Neural cell (in vitro differentiated cells): ENCODE measurements around the gene ARHGEF4. TPM values are rescaled to one million over a fixed set of nuclear protein-coding genes. Genes with fewer than 3 reads are reported as not detected.

Experiments
- H2AFZ ChIP-seq: fragments of 200-600, 300-800 bp; sonication (generic), shearing (Covaris generic); 2 replicates; pipeline ENCODE4 v1.6.0; 2014; ENCODE audit warnings: low read depth, mild to moderate bottlenecking, antibody characterized with exemption, low read length, moderate library complexity
- H3F3A ChIP-seq: fragments of 200-600 bp; shearing (Covaris generic); 2 replicates; pipeline ENCODE4 v1.6.1; 2016; ENCODE audit warnings: mild to moderate bottlenecking, moderate library complexity, mixed read lengths, antibody characterized with exemption, low read length; ENCODE audit not compliant: insufficient read depth, poor library complexity, severe bottlenecking
- H3K27ac ChIP-seq: fragments of 200-600, 300-800 bp; sonication (generic), shearing (Covaris generic); 2 replicates; pipeline ENCODE4 v1.5.1; 2014; ENCODE audit warnings: mild to moderate bottlenecking, low read length, moderate library complexity
- H3K27me3 ChIP-seq: fragments of 300-800, 200-600 bp; sonication (generic), shearing (Covaris generic); 2 replicates; pipeline ENCODE4 v1.6.0; 2014; ENCODE audit warnings: mild to moderate bottlenecking, low read depth, low read length, moderate library complexity; ENCODE audit not compliant: insufficient read depth
- H3K36me3 ChIP-seq: fragments of 300-800, 200-600 bp; sonication (generic), shearing (Covaris generic); 2 replicates; pipeline ENCODE4 v1.5.1; 2014; ENCODE audit warnings: mild to moderate bottlenecking, antibody characterized with exemption, low read length, moderate library complexity; ENCODE audit not compliant: insufficient read depth
- H3K4me2 ChIP-seq: fragments of 300-800, 200-600 bp; sonication (generic), shearing (Covaris generic); 2 replicates; pipeline ENCODE4 v1.6.0; 2014; ENCODE audit warnings: mild to moderate bottlenecking, low read length
- H3K4me3 ChIP-seq: fragments of 300-800, 200-600 bp; sonication (generic), shearing (Covaris generic); 2 replicates; pipeline ENCODE4 v1.5.1; 2014; ENCODE audit warnings: mild to moderate bottlenecking, low read length, moderate library complexity
- H3K79me2 ChIP-seq: fragments of 200-600 bp; shearing (Covaris generic); replicated peaks from 2 replicates; pipeline ENCODE4 v1.6.0; 2014; ENCODE audit warnings: mild to moderate bottlenecking, low read length, moderate library complexity; ENCODE audit not compliant: insufficient read depth
- H3K9ac ChIP-seq: fragments of 300-800, 200-600 bp; sonication (generic), shearing (Covaris generic); 2 replicates; pipeline ENCODE4 v1.6.1; 2016; ENCODE audit warnings: mild to moderate bottlenecking, low read length, mixed read lengths
- H3K9me2 ChIP-seq: fragments of 200-600 bp; shearing (Covaris generic); 2 replicates; pipeline ENCODE4 v1.6.1; 2016; ENCODE audit warnings: mild to moderate bottlenecking, low read length, mixed read lengths; ENCODE audit not compliant: insufficient read depth
- H3K9me3 ChIP-seq: fragments of 200-600, 300-800 bp; sonication (generic), shearing (Covaris generic); 2 replicates; pipeline ENCODE4 v1.6.1; 2016; ENCODE audit warnings: mild to moderate bottlenecking, mixed run types, low read length, moderate library complexity, mixed read lengths
- H4K20me1 ChIP-seq: fragments of 200-600 bp; shearing (Covaris generic); 2 replicates; pipeline ENCODE4 v1.6.1; 2016; ENCODE audit warnings: mild to moderate bottlenecking, mixed run types; ENCODE audit not compliant: insufficient read depth
- CTCF ChIP-seq: fragments of 450-650 bp; IDR thresholded peaks from 2 replicates; pipeline ENCODE4 v1.5.1; 2014; ENCODE audit warnings: antibody characterized with exemption, mild to moderate bottlenecking, moderate library complexity; ENCODE audit not compliant: poor library complexity, severe bottlenecking
- EP300 ChIP-seq: fragments of 450-650 bp; conservative IDR thresholded peaks from 2 replicates; pipeline ENCODE4 v1.6.1; 2014; ENCODE audit warnings: antibody characterized with exemption, mild to moderate bottlenecking, moderate library complexity; ENCODE audit not compliant: poor library complexity, severe bottlenecking
- EZH2 ChIP-seq: fragments of 200-600, 300-800 bp; shearing (Covaris generic), sonication (generic); IDR thresholded peaks from 2 replicates; pipeline ENCODE4 v1.6.1; 2014; ENCODE audit warnings: antibody characterized with exemption, low read length, borderline replicate concordance, mild to moderate bottlenecking; ENCODE audit not compliant: insufficient read depth, poor library complexity, severe bottlenecking
- MXI1 ChIP-seq: fragments of 450-650 bp; conservative IDR thresholded peaks from 2 replicates; pipeline ENCODE4 v1.6.1; 2014; ENCODE audit warnings: antibody characterized with exemption, mild to moderate bottlenecking; ENCODE audit not compliant: poor library complexity, severe bottlenecking
- POLR2AphosphoS5 ChIP-seq: IDR thresholded peaks from 2 replicates; pipeline ENCODE4 v1.6.1; 2012
- RAD21 ChIP-seq: fragments of 450-650 bp; conservative IDR thresholded peaks from 2 replicates; pipeline ENCODE4 v1.6.1; 2014; ENCODE audit warnings: antibody characterized with exemption, mild to moderate bottlenecking, moderate library complexity
- SMC3 ChIP-seq: fragments of 450-650 bp; conservative IDR thresholded peaks from 2 replicates; pipeline ENCODE4 v1.6.1; 2014; ENCODE audit warnings: antibody characterized with exemption, mild to moderate bottlenecking, moderate library complexity; ENCODE audit not compliant: poor library complexity
- TAF1 ChIP-seq: IDR thresholded peaks from 2 replicates; pipeline ENCODE4 v1.6.1; 2012; ENCODE audit warnings: low read depth
- polyA plus RNA-seq: library from polyadenylated mRNA; depleted of rRNA; stranded (reverse); fragments of >200 nt; gene quantifications from 2 replicates; pipeline ENCODE4 v1.2.3, GENCODE V29; 2014
- TF ChIP-seq, protein P1 (sequence below): IDR thresholded peaks from 2 replicates; pipeline ENCODE4 v1.6.1; 2012; ENCODE audit warnings: borderline replicate concordance

Gene ARHGEF4
- polyA plus RNA-seq, 1 donor from 2014 or later, result 45.9 TPM

- Histone ChIP-seq H2AFZ (no peak overlapping the region), H3K9ac (no peak overlapping the region), H3K9me3 (no peaks in the 10 kb centered on the region), H3F3A (no peaks in the 10 kb centered on the region), H3K36me3 (no peaks in the 10 kb centered on the region), H4K20me1 (no peaks in the 10 kb centered on the region), H3K27me3 (no peaks in the 10 kb centered on the region), H3K27ac (no peak overlapping the region), H3K4me3 (no peak overlapping the region), H3K79me2 (no peaks in the 10 kb centered on the region), H3K4me2 (no peak overlapping the region), H3K9me2 (no peaks in the 10 kb centered on the region)
- TF ChIP-seq, protein P1, sequence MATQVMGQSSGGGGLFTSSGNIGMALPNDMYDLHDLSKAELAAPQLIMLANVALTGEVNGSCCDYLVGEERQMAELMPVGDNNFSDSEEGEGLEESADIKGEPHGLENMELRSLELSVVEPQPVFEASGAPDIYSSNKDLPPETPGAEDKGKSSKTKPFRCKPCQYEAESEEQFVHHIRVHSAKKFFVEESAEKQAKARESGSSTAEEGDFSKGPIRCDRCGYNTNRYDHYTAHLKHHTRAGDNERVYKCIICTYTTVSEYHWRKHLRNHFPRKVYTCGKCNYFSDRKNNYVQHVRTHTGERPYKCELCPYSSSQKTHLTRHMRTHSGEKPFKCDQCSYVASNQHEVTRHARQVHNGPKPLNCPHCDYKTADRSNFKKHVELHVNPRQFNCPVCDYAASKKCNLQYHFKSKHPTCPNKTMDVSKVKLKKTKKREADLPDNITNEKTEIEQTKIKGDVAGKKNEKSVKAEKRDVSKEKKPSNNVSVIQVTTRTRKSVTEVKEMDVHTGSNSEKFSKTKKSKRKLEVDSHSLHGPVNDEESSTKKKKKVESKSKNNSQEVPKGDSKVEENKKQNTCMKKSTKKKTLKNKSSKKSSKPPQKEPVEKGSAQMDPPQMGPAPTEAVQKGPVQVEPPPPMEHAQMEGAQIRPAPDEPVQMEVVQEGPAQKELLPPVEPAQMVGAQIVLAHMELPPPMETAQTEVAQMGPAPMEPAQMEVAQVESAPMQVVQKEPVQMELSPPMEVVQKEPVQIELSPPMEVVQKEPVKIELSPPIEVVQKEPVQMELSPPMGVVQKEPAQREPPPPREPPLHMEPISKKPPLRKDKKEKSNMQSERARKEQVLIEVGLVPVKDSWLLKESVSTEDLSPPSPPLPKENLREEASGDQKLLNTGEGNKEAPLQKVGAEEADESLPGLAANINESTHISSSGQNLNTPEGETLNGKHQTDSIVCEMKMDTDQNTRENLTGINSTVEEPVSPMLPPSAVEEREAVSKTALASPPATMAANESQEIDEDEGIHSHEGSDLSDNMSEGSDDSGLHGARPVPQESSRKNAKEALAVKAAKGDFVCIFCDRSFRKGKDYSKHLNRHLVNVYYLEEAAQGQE, result no peak
- TF ChIP-seq EP300, result no peak
- no peak for TF ChIP-seq TAF1
- TF ChIP-seq SMC3, result no peak
- TF ChIP-seq MXI1, result no peak
- no peak for TF ChIP-seq EZH2
- no peak for TF ChIP-seq POLR2AphosphoS5
- no peak for TF ChIP-seq CTCF
- no peak for TF ChIP-seq RAD21
Measured at GRCh38 chr2:130896813-130897212, 60.1 kb downstream of the ARHGEF4 start.

- H3K79me2 ChIP-seq, result no peaks in the 10 kb centered on the region
- no peak for TF ChIP-seq EZH2
- TF ChIP-seq RAD21, result no peak
- no peak for TF ChIP-seq EP300
- TF ChIP-seq CTCF, result no peak
- TF ChIP-seq MXI1, result no peak
- TF ChIP-seq, protein P1, result no peak
- no peak overlapping the region for H3K27ac ChIP-seq
- no peak overlapping the region for H3K9ac ChIP-seq
- H3K27me3 ChIP-seq, result no peaks in the 10 kb centered on the region
- H4K20me1 ChIP-seq, result no peaks in the 10 kb centered on the region
- no peak overlapping the region for H2AFZ ChIP-seq
- no peaks in the 10 kb centered on the region for H3K9me2 ChIP-seq
- H3K36me3 ChIP-seq, result no peaks in the 10 kb centered on the region
- no peaks in the 10 kb centered on the region for H3K9me3 ChIP-seq
- no peak overlapping the region for H3K4me2 ChIP-seq
- no peaks in the 10 kb centered on the region for H3F3A ChIP-seq
- H3K4me3 ChIP-seq, result no peak overlapping the region
Measured at GRCh38 chr2:130898553-130898952, 61.8 kb downstream of the ARHGEF4 start.
